ENCODE measurements around the gene CCL13. TPM values are rescaled to one million over a fixed set of nuclear protein-coding genes. Genes with fewer than 3 reads are reported as not detected.
A peak's percentile ranks its signal among the peaks of the same experiment; 100 is the strongest.
"Not testable (repeated sequence)": the region's sequence is repeated elsewhere in the genome, so short reads cannot be mapped to it uniquely, and the experiment has no call there.

CCL13 gene
- total RNA-seq, 6 donors from 2014 or later: 0.76 to 16.7 (median 1.9) TPM; not detected in 1

- Histone ChIP-seq H3K27ac (peak overlapping the region in 3 of 4 donors; percentile 23 to 66 (median 62)), H3K27me3 (no peaks in the 10 kb centered on the region), H3K36me3 (no peaks in the 10 kb centered on the region), H3K4me1 (peaks cover 0 to 8% (median 3%) of the 10 kb centered on the region in 4 donors), H3K9me3 (no peaks in the 10 kb centered on the region), H3K4me3 (no peak overlapping the region)
- WGBS, 2 donors: 83 to 89% methylated on average over 4 of the region's 4 CpGs
- no peak for TF ChIP-seq EP300 (IDR thresholded peaks at IDR 0.05)
- no peak for TF ChIP-seq POLR2A (IDR thresholded peaks at IDR 0.05)
- no peak for TF ChIP-seq POLR2AphosphoS5 (IDR thresholded peaks at IDR 0.05)
- TF ChIP-seq CTCF (IDR thresholded peaks at IDR 0.05): no peak
- ATAC-seq (ENCODE audit: low FRiP score in 2 of 2): no peak
- DNase-seq: no peak
These were observed 43.1 kb upstream of the CCL13 start for GRCh38 chr17:34313164-34313563.

- TF ChIP-seq CTCF (IDR thresholded peaks at IDR 0.05) (no peak), POLR2AphosphoS5 (IDR thresholded peaks at IDR 0.05) (no peak), EP300 (IDR thresholded peaks at IDR 0.05) (no peak), POLR2A (IDR thresholded peaks at IDR 0.05) (no peak)
- ATAC-seq (ENCODE audit: low FRiP score in 2 of 2): peak in 1 of 2 donors; percentile 58
- Histone ChIP-seq H3K36me3 (no peaks in the 10 kb centered on the region), H3K4me1 (peaks cover 0 to 12% (median 8%) of the 10 kb centered on the region in 4 donors), H3K27me3 (no peaks in the 10 kb centered on the region), H3K27ac (peak overlapping the region in 3 of 4 donors; percentile 1 to 66 (median 26)), H3K4me3 (no peak overlapping the region), H3K9me3 (no peaks in the 10 kb centered on the region)
- DNase-seq: no peak
- 18 to 40% methylated on average over 4 of the region's 4 CpGs for WGBS, 2 donors
These were observed 42.0 kb upstream of the CCL13 start for GRCh38 chr17:34314279-34314678.

GRCh38 chr17:34318474-34318873 lies 37.8 kb upstream of the CCL13 start:
- H3K4me1 ChIP-seq: peaks cover 0 to 12% (median 10%) of the 10 kb centered on the region in 4 donors
- no peak for TF ChIP-seq EP300 (IDR thresholded peaks at IDR 0.05)
- TF ChIP-seq POLR2A (IDR thresholded peaks at IDR 0.05): no peak
- no peak for TF ChIP-seq POLR2AphosphoS5 (IDR thresholded peaks at IDR 0.05)
- no peak for TF ChIP-seq CTCF (IDR thresholded peaks at IDR 0.05)
- DNase-seq (no peak), ATAC-seq (ENCODE audit: low FRiP score in 2 of 2) (peak in 1 of 2 donors; percentile 38)
- H3K9me3 ChIP-seq: no peaks in the 10 kb centered on the region
- H3K27me3 ChIP-seq: no peaks in the 10 kb centered on the region
- H3K27ac ChIP-seq: no peak overlapping the region
- H3K36me3 ChIP-seq: no peaks in the 10 kb centered on the region
- no peak overlapping the region for H3K4me3 ChIP-seq
- 71% methylated on average over 3 of the region's 3 CpGs for WGBS, 2 donors

- DNase-seq (no peak), ATAC-seq (ENCODE audit: low FRiP score in 2 of 2) (peak in 1 of 2 donors; percentile 68)
- H3K36me3 ChIP-seq: no peaks in the 10 kb centered on the region
- 13 to 35% methylated on average over 2 of the region's 2 CpGs for WGBS, 2 donors
- peak within 1 kb of the TSS in 1 of 4 donors; percentile 0 for H3K27ac ChIP-seq
- no peak within 1 kb of the TSS for H3K4me3 ChIP-seq
- H3K4me1 ChIP-seq: peaks cover 0 to 10% (median 9%) of the 10 kb centered on the region in 4 donors
- H3K27me3 ChIP-seq: no peaks in the 10 kb centered on the region
- TF ChIP-seq POLR2AphosphoS5 (IDR thresholded peaks at IDR 0.05) (no peak), POLR2A (IDR thresholded peaks at IDR 0.05) (peak in 1 of 4 donors; percentile 22)
- H3K9me3 ChIP-seq: peaks cover 0 to under 1% (median 0%) of the 10 kb centered on the region in 4 donors
These were observed 37.2 kb upstream of the CCL13 start, which contains the start of gene CCL8 for GRCh38 chr17:34319039-34319483. Gene CCL8, plus strand, starts transcription at chr17:34319435. Its CDS starts 67 bp downstream, at chr17:34319502.

- Histone ChIP-seq H3K27me3 (no peaks in the 10 kb centered on the region), H3K4me3 (no peak overlapping the region), H3K4me1 (peaks cover 0 to 10% (median 3%) of the 10 kb centered on the region in 4 donors), H3K9me3 (peaks cover 0 to 5% (median 0%) of the 10 kb centered on the region in 4 donors), H3K36me3 (no peaks in the 10 kb centered on the region), H3K27ac (no peak overlapping the region)
- DNase-seq (no peak), ATAC-seq (ENCODE audit: low FRiP score in 2 of 2) (no peak)
- no peak for TF ChIP-seq POLR2A (IDR thresholded peaks at IDR 0.05)
- TF ChIP-seq CTCF (IDR thresholded peaks at IDR 0.05): no peak
- TF ChIP-seq EP300 (IDR thresholded peaks at IDR 0.05): peak in 1 of 4 donors; percentile 13
- TF ChIP-seq POLR2AphosphoS5 (IDR thresholded peaks at IDR 0.05): no peak
These were observed 34.3 kb upstream of the CCL13 start for GRCh38 chr17:34321964-34322363.

GRCh38 chr17:34327580-34327979 lies 28.7 kb upstream of the CCL13 start:
- H3K9me3 ChIP-seq, DNase-seq, H3K27ac ChIP-seq, H3K36me3 ChIP-seq, H3K4me1 ChIP-seq, H3K4me3 ChIP-seq, H3K27me3 ChIP-seq: not testable (repeated sequence)
- 66 to 69% methylated on average over 4 of the region's 4 CpGs for WGBS, 2 donors
- ATAC-seq (ENCODE audit: low FRiP score in 2 of 2): peak in 1 of 2 donors; percentile 41
